GM12878 (cell line): ENCODE data around the gene CDCA5. TPM values are rescaled to one million over a fixed set of nuclear protein-coding genes. Genes with fewer than 3 reads are reported as not detected.

Source experiments
- ATAC-seq: fragments of 200-7000 bp; cut with Tn5 transposase; 3 replicates; pipeline ENCODE4 v1.9.1; 2020; ENCODE audit warnings: mild to moderate bottlenecking, moderate library complexity
- BruUV-seq: library from RNA; stranded (reverse); fragments of 400-500 nt; replicated peaks from 2 replicates; lab custom pipeline; 2021; lab: Mats Ljungman, UMichigan
- CTCF ChIA-PET: fragments of 300-600 bp; sonication (Branson Sonifier 250); formaldehyde crosslinking; extraction: SDS; loops from one replicate; lab custom pipeline; 2021; ENCODE audit warnings: inconsistent platforms; lab: Yijun Ruan, JAX
- POLR2A ChIA-PET: fragments of 350-600 bp; formaldehyde crosslinking; extraction: SDS; loops from one replicate; lab custom pipeline; 2021; ENCODE audit warnings: inconsistent platforms; lab: Charles Lee
- RAD21 ChIA-PET: fragments of 300-600 bp; sonication (Branson Sonifier 250); formaldehyde crosslinking; loops from one replicate; lab custom pipeline; 2023; ENCODE audit warnings: antibody characterized with exemption; ENCODE audit not compliant: unreplicated experiment; lab: Charles Lee
- SMC1A ChIA-PET: fragments of 300-600 bp; sonication (Branson Sonifier 250); formaldehyde crosslinking; loops from one replicate; lab custom pipeline; 2023; ENCODE audit not compliant: unreplicated experiment, uncharacterized antibody; lab: Charles Lee
- DNase-seq: peaks from one replicate; pipeline ENCODE4 v3.0.0-alpha.2; 2011; ENCODE audit warnings: low read depth, low spot score
- FAIRE-seq: peaks from 3 replicates; lab custom pipeline; 2011; peaks lifted over from hg19 to GRCh38; lab: Jason Lieb, UNC
- H2AFZ ChIP-seq: 2 replicates; pipeline ENCODE4 v1.6.0; 2011; ENCODE audit warnings: low read depth, low read length, control low read depth; ENCODE audit not compliant: control insufficient read depth
- H3K27ac ChIP-seq: 2 replicates; pipeline ENCODE4 v1.5.1; 2011; ENCODE audit warnings: control low read depth; ENCODE audit not compliant: control insufficient read depth, insufficient read depth
- H3K27me3 ChIP-seq, 2 experiments: replicated peaks in 1 of 2; 2 replicates each; pipeline versions ENCODE4 v1.6.0 to v1.6.1; 2011; ENCODE audit warnings: low read length in 1 of 2; ENCODE audit not compliant: control insufficient read depth in 2 of 2, insufficient read depth in 2 of 2
- H3K36me3 ChIP-seq, 2 experiments: 2 replicates each; pipeline ENCODE4 v1.5.1; 2011; ENCODE audit warnings: low read length in 1 of 2; ENCODE audit not compliant: control insufficient read depth in 2 of 2, insufficient read depth in 2 of 2
- H3K4me1 ChIP-seq: 2 replicates; pipeline ENCODE4 v1.6.1; 2011; ENCODE audit warnings: mild to moderate bottlenecking, low read length, moderate library complexity, mixed read lengths; ENCODE audit not compliant: control insufficient read depth, insufficient read depth
- H3K4me2 ChIP-seq: 2 replicates; pipeline ENCODE4 v1.6.0; 2011; ENCODE audit warnings: control low read depth; ENCODE audit not compliant: control insufficient read depth, insufficient read depth
- H3K4me3 ChIP-seq: fragments of 200-600 bp; sonication (generic); 2 replicates; pipeline ENCODE4 v1.5.1; 2016
- H3K79me2 ChIP-seq: 2 replicates; pipeline ENCODE4 v1.6.0; 2011; ENCODE audit warnings: low read length; ENCODE audit not compliant: control insufficient read depth, insufficient read depth
- H3K9ac ChIP-seq: 2 replicates; pipeline ENCODE4 v1.8.0; 2011; ENCODE audit warnings: low read length, control low read depth, mixed read lengths; ENCODE audit not compliant: control insufficient read depth, insufficient read depth
- H3K9me3 ChIP-seq: replicated peaks from 3 replicates; pipeline ENCODE4 v1.5.1; 2011; ENCODE audit warnings: mild to moderate bottlenecking, low read length; ENCODE audit not compliant: control insufficient read depth, insufficient read depth
- H4K20me1 ChIP-seq: 2 replicates; pipeline ENCODE4 v1.6.0; 2011; ENCODE audit not compliant: control insufficient read depth, insufficient read depth
- CEBPB ChIP-seq, 2 experiments: fragments of 150-350 bp in 1 of 2; IDR thresholded peaks; 2 replicates each; pipeline ENCODE4 v1.6.1; 2012 to 2014; ENCODE audit warnings: low read depth in 2 of 2, low read length in 2 of 2, borderline replicate concordance in 1 of 2, inconsistent platforms in 1 of 2
- CHD2 ChIP-seq: IDR thresholded peaks from 2 replicates; pipeline ENCODE4 v1.6.1; 2011; ENCODE audit warnings: low read depth, low read length, improper control_type of control experiment, borderline replicate concordance
- FOXM1 ChIP-seq: IDR thresholded peaks from 2 replicates; pipeline ENCODE4 v1.6.1; 2012; ENCODE audit warnings: low read depth, mild to moderate bottlenecking, inconsistent platforms, low read length, moderate library complexity
- IRF4 ChIP-seq: IDR thresholded peaks from 2 replicates; pipeline ENCODE4 v1.6.1; 2011; ENCODE audit warnings: low read depth, low read length
- JUNB ChIP-seq: IDR thresholded peaks from 2 replicates; pipeline ENCODE4 v1.6.1; 2016; ENCODE audit warnings: antibody characterized with exemption, mild to moderate bottlenecking
- PAX5 ChIP-seq: IDR thresholded peaks from 2 replicates; pipeline ENCODE4 v1.6.1; 2011; ENCODE audit warnings: low read depth, low read length, borderline replicate concordance
- SP1 ChIP-seq: IDR thresholded peaks from one replicate; pipeline ENCODE4 v1.6.1; 2011; ENCODE audit warnings: low read depth, low read length
- WGBS: methylation state at CpG from one replicate; pipeline ENCODE4 v1.1.6; 2016; ENCODE audit warnings: low lambda C conversion rate; ENCODE audit not compliant: insufficient replicate concordance, insufficient coverage; ENCODE audit errors: missing lambda C conversion rate; 5-methylcytosine and 5-hydroxymethylcytosine counted together
- in situ Hi-C: fragments of 300-500 bp; cut with MboI; formaldehyde crosslinking; loops from 9 replicates; pipeline ENCODE4 v1.14.3; 2018; ENCODE audit warnings: mixed read lengths
- intact Hi-C: fragments of 100-400 bp; cut with micrococcal nuclease; formaldehyde crosslinking; loops from one replicate; pipeline ENCODE4 v1.14.2; 2022; ENCODE audit not compliant: unreplicated experiment
- polyA plus RNA-seq, 11 experiments: library from polyadenylated mRNA; depleted of rRNA in 4 of 11; unstranded in 6 of 11; stranded (reverse) in 5 of 11; fragments of >200 nt; fragmentation: Nextera tagmentation in 4 of 11; fragmentation: Illumina TruSeq in 1 of 11; extraction: Ambion mirVana in 4 of 11; extraction: Trizol in 1 of 11; gene quantifications; 1 replicate in 1 of 11; 2 replicates in 10 of 11; pipeline versions ENCODE4 v1.2.1 to v1.2.3, GENCODE V29; 2011 to 2016; ENCODE audit warnings: inconsistent platforms in 2 of 11, missing spikeins in 2 of 11, low read depth in 1 of 11
- total RNA-seq, 4 experiments: library from RNA; depleted of rRNA in 3 of 4; stranded (reverse); fragments of >200 nt in 3 of 4; fragmentation: Illumina TruSeq in 1 of 4; extraction: Trizol in 1 of 4; gene quantifications; 2 replicates each; pipeline versions ENCODE4 v1.2.1 to v1.2.3, GENCODE V29; 2013 to 2021
- TF ChIP-seq, protein P1 (sequence below): fragments of 450-650 bp; IDR thresholded peaks from 2 replicates; pipeline ENCODE4 v1.6.1; 2017; ENCODE audit warnings: mild to moderate bottlenecking, moderate library complexity
- TF ChIP-seq, protein P2 (sequence below): IDR thresholded peaks from 2 replicates; pipeline ENCODE4 v1.6.1; 2012; ENCODE audit warnings: mild to moderate bottlenecking, low read depth, low read length
- TF ChIP-seq, protein P3 (sequence below): fragments of 450-650 bp; formaldehyde crosslinking; IDR thresholded peaks from 2 replicates; pipeline ENCODE4 v1.4.0; 2020; ENCODE audit warnings: mild to moderate bottlenecking, moderate library complexity

The CDCA5 gene
- total and polyA plus RNA-seq, 10 of the 15 experiments (the other 5 are each of a cell fraction or from before 2014, with no cell fraction given): 21.2 to 107 (median 64.9) TPM

DNA sequence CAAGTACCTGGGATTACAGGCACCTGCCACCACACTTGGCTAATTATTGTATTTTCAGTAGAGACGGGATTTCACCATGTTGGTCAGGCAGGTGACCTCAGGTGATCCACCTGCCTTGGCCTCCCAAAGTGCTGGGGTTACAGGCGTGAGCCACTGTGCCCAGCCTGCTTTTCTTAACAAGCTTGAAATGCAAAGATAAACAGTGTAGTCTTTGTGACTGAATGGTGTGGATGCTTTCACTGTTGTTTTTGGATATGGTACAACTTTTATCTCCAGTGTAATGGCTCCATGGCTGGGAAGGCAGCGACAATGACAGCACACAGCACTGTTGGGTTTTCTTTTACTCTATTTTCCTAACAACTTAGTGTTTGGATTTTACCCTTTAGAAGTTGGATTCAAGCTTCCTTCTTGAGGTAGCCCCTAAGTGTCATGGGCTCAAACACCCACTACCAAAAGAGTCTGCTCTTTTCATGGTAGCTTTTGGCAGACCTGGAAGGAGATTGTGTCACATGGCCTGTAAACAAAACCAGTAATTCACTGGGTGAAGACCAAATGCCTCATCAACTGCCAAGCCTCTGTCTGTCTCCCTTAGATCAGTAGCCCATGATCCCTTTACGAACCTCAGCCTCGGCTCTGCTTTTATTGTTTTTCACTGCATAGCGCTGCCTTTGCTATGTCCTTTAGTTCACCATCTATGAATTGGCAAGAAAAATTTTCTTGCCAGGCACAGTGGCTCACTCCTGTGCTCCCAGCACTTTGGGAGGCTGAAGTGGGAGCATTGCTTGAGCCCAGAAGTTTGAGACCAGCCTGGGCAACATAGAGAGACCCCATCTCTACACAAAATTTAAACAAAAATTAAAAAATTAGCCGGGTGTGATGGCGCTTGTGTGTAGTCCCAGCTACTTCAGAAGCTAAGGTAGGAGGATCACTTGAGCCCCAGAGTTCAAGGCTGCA, 18.6 kb upstream of the CDCA5 start:
- 95% methylated on average over 8 of the region's 8 CpGs for WGBS
- Histone ChIP-seq H3K79me2 (peaks cover 2% of the 10 kb centered on the region), H3K27ac (no peak overlapping the region), H3K36me3 (peaks cover 2 to 11% of the 10 kb centered on the region in 2 experiments; a peak in 3 of 4 replicates), H4K20me1 (no peaks in the 10 kb centered on the region), H3K4me3 (no peak overlapping the region), H3K27me3 (no peaks in the 10 kb centered on the region), H3K4me2 (no peak overlapping the region), H2AFZ (no peak overlapping the region), H3K9ac (no peak overlapping the region), H3K9me3 (no peaks in the 10 kb centered on the region), H3K4me1 (peaks cover 2% of the 10 kb centered on the region; the same call in 1 of the 2 replicates)
- intact Hi-C loops (no loop called here), in situ Hi-C loops (no loop called here)
- RAD21 ChIA-PET: no interaction called here
- ATAC-seq (no peak), FAIRE-seq (no peak), DNase-seq (no peak)
- CTCF ChIA-PET: interaction anchor here (0.5 to 1.9 kb wide), 6 partner anchors 10 to 315 kb away, joined by 3 to 6 read pairs (median 4); partner anchors contain the start of gene ZNHIT2
- SMC1A ChIA-PET: interaction anchor here (0.6 to 2.0 kb wide), 3 partner anchors 8 to 227 kb away, joined by 3 to 5 read pairs (median 3); partner anchors contain the start of gene ARL2
- POLR2A ChIA-PET: interaction anchor here (0.6 to 1.6 kb wide), 2 partner anchors 30 to 76 kb away, joined by 3 read pairs; no protein-coding TSS in a partner anchor
- no TSS peak for BruUV-seq
- no peak for TF ChIP-seq CEBPB (IDR thresholded peaks at IDR 0.05; ENCODE audit: borderline replicate concordance in 1 of 2, low read depth in 2 of 2, low read length in 2 of 2)
- no peak for TF ChIP-seq SP1
- TF ChIP-seq, protein P1, sequence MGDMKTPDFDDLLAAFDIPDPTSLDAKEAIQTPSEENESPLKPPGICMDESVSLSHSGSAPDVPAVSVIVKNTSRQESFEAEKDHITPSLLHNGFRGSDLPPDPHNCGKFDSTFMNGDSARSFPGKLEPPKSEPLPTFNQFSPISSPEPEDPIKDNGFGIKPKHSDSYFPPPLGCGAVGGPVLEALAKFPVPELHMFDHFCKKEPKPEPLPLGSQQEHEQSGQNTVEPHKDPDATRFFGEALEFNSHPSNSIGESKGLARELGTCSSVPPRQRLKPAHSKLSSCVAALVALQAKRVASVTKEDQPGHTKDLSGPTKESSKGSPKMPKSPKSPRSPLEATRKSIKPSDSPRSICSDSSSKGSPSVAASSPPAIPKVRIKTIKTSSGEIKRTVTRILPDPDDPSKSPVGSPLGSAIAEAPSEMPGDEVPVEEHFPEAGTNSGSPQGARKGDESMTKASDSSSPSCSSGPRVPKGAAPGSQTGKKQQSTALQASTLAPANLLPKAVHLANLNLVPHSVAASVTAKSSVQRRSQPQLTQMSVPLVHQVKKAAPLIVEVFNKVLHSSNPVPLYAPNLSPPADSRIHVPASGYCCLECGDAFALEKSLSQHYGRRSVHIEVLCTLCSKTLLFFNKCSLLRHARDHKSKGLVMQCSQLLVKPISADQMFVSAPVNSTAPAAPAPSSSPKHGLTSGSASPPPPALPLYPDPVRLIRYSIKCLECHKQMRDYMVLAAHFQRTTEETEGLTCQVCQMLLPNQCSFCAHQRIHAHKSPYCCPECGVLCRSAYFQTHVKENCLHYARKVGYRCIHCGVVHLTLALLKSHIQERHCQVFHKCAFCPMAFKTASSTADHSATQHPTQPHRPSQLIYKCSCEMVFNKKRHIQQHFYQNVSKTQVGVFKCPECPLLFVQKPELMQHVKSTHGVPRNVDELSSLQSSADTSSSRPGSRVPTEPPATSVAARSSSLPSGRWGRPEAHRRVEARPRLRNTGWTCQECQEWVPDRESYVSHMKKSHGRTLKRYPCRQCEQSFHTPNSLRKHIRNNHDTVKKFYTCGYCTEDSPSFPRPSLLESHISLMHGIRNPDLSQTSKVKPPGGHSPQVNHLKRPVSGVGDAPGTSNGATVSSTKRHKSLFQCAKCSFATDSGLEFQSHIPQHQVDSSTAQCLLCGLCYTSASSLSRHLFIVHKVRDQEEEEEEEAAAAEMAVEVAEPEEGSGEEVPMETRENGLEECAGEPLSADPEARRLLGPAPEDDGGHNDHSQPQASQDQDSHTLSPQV: no peak
- no peak for TF ChIP-seq IRF4
- TF ChIP-seq PAX5: no peak
- no peak for TF ChIP-seq JUNB
- TF ChIP-seq, protein P2, sequence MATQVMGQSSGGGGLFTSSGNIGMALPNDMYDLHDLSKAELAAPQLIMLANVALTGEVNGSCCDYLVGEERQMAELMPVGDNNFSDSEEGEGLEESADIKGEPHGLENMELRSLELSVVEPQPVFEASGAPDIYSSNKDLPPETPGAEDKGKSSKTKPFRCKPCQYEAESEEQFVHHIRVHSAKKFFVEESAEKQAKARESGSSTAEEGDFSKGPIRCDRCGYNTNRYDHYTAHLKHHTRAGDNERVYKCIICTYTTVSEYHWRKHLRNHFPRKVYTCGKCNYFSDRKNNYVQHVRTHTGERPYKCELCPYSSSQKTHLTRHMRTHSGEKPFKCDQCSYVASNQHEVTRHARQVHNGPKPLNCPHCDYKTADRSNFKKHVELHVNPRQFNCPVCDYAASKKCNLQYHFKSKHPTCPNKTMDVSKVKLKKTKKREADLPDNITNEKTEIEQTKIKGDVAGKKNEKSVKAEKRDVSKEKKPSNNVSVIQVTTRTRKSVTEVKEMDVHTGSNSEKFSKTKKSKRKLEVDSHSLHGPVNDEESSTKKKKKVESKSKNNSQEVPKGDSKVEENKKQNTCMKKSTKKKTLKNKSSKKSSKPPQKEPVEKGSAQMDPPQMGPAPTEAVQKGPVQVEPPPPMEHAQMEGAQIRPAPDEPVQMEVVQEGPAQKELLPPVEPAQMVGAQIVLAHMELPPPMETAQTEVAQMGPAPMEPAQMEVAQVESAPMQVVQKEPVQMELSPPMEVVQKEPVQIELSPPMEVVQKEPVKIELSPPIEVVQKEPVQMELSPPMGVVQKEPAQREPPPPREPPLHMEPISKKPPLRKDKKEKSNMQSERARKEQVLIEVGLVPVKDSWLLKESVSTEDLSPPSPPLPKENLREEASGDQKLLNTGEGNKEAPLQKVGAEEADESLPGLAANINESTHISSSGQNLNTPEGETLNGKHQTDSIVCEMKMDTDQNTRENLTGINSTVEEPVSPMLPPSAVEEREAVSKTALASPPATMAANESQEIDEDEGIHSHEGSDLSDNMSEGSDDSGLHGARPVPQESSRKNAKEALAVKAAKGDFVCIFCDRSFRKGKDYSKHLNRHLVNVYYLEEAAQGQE: no peak
- TF ChIP-seq, protein P3, sequence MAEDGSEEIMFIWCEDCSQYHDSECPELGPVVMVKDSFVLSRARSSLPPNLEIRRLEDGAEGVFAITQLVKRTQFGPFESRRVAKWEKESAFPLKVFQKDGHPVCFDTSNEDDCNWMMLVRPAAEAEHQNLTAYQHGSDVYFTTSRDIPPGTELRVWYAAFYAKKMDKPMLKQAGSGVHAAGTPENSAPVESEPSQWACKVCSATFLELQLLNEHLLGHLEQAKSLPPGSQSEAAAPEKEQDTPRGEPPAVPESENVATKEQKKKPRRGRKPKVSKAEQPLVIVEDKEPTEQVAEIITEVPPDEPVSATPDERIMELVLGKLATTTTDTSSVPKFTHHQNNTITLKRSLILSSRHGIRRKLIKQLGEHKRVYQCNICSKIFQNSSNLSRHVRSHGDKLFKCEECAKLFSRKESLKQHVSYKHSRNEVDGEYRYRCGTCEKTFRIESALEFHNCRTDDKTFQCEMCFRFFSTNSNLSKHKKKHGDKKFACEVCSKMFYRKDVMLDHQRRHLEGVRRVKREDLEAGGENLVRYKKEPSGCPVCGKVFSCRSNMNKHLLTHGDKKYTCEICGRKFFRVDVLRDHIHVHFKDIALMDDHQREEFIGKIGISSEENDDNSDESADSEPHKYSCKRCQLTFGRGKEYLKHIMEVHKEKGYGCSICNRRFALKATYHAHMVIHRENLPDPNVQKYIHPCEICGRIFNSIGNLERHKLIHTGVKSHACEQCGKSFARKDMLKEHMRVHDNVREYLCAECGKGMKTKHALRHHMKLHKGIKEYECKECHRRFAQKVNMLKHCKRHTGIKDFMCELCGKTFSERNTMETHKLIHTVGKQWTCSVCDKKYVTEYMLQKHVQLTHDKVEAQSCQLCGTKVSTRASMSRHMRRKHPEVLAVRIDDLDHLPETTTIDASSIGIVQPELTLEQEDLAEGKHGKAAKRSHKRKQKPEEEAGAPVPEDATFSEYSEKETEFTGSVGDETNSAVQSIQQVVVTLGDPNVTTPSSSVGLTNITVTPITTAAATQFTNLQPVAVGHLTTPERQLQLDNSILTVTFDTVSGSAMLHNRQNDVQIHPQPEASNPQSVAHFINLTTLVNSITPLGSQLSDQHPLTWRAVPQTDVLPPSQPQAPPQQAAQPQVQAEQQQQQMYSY (CRISPR knock-in tag): no peak
- TF ChIP-seq CHD2: no peak
- TF ChIP-seq FOXM1: no peak
